LNCAP (cell line): ENCODE results near the gene ZNF701.

Source experiments
- CTCF ChIP-seq: fragments of 450-650 bp; IDR thresholded peaks from 2 replicates; pipeline ENCODE4 v1.5.1; 2017; ENCODE audit warnings: mild to moderate bottlenecking

ZNF701 gene

GRCh38 chr19:52566588-52566987 lies 3.5 kb upstream of the ZNF701 start:
- no peak for TF ChIP-seq CTCF

- no peak for TF ChIP-seq CTCF
Measured at GRCh38 chr19:52567921-52568320, 2.2 kb upstream of the ZNF701 start.

- TF ChIP-seq CTCF, result no peak
Measured at GRCh38 chr19:52584736-52585440, 14.8 kb downstream of the ZNF701 start.

- no peak for TF ChIP-seq CTCF
Measured at GRCh38 chr19:52585604-52586003, 15.5 kb downstream of the ZNF701 start.

GRCh38 chr19:52590728-52591127 lies 20.6 kb downstream of the ZNF701 start:
- peak; percentile 34; the same call in 1 of the 2 replicates for TF ChIP-seq CTCF

GRCh38 chr19:52592301-52592700 lies 22.2 kb downstream of the ZNF701 start:
- no peak for TF ChIP-seq CTCF

GRCh38 chr19:52599241-52599640 lies 29.2 kb downstream of the ZNF701 start:
- no peak for TF ChIP-seq CTCF

- TF ChIP-seq CTCF, result no peak
Measured at GRCh38 chr19:52600639-52601024, 30.5 kb downstream of the ZNF701 start.
